Smooth muscle cell of the umbilical artery (primary cell): Measurements from ENCODE around the gene MBD2. TPM values are rescaled to one million over a fixed set of nuclear protein-coding genes. Genes with fewer than 3 reads are reported as not detected.

Experiments
- total RNA-seq: library from RNA; depleted of rRNA; stranded (reverse); fragments of >200 nt; gene quantifications from 2 replicates; pipeline ENCODE4 v1.2.3, GENCODE V29; 2014

The MBD2 gene
- total RNA-seq: 15.4 and 18.0 TPM in 2 replicates

GRCh38 chr18:54224379-54225014 lies at the start of gene MBD2:
Gene MBD2, minus strand, starts transcription at chr18:54224669. Its CDS starts 110 bp downstream, at chr18:54224559.

Other genes starting within 250 kb of the MBD2 start
- gene POLI, start 44.8 kb upstream of the MBD2 start, total RNA-seq: 34.1 and 46.7 TPM in 2 replicates
- not detected in 2 replicates for gene STARD6, start 133.2 kb upstream of the MBD2 start, total RNA-seq
- 3.3 and 8.6 TPM in 2 replicates for gene C18orf54, start 133.2 kb upstream of the MBD2 start, total RNA-seq